ENCODE data around the gene FUBP3.
"Not testable (repeated sequence)": the region's sequence is repeated elsewhere in the genome, so short reads cannot be mapped to it uniquely, and the experiment has no call there.

FUBP3 gene

DNA sequence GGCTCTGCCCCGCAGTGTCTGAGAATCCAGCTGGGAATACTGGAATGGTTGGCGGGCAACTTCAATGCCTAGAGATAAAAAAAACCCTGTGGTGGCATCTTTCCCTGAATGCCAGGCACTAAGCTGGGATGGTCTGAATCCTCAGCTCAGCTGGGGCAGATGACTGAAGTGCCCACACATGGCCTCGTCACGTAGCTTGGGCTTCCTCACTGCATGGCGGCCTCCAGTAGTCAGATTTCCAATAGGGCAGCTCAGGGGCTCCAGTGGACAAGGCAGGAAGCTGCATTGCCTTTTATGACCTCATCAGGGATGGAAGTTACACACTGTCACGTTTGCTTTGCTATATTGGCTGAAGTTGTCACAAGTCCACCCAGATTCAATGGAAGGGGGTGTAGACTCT is 24.3 kb upstream of the FUBP3 start:
- no peak for DNase-seq (ENCODE audit: low read depth)
- in situ Hi-C loops (cut with HindIII; ENCODE audit: low sequenced_read_pairs), result no loop called here
- TF ChIP-seq, protein P1, sequence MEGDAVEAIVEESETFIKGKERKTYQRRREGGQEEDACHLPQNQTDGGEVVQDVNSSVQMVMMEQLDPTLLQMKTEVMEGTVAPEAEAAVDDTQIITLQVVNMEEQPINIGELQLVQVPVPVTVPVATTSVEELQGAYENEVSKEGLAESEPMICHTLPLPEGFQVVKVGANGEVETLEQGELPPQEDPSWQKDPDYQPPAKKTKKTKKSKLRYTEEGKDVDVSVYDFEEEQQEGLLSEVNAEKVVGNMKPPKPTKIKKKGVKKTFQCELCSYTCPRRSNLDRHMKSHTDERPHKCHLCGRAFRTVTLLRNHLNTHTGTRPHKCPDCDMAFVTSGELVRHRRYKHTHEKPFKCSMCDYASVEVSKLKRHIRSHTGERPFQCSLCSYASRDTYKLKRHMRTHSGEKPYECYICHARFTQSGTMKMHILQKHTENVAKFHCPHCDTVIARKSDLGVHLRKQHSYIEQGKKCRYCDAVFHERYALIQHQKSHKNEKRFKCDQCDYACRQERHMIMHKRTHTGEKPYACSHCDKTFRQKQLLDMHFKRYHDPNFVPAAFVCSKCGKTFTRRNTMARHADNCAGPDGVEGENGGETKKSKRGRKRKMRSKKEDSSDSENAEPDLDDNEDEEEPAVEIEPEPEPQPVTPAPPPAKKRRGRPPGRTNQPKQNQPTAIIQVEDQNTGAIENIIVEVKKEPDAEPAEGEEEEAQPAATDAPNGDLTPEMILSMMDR (IDR thresholded peaks at IDR 0.05; ENCODE audit: low read depth, low read length, missing control alignments), result no peak
- H3K4me3 ChIP-seq (ENCODE audit: low read depth, low read length), result no peak overlapping the region

GRCh38 chr9:130555968-130556367 is 23.4 kb upstream of the FUBP3 start:
- in situ Hi-C loops (cut with HindIII; ENCODE audit: low sequenced_read_pairs), result no loop called here
- no peak overlapping the region for H3K4me3 ChIP-seq (ENCODE audit: low read depth, low read length)
- no peak for DNase-seq (ENCODE audit: low read depth)
- TF ChIP-seq, protein P1 (IDR thresholded peaks at IDR 0.05; ENCODE audit: low read depth, low read length, missing control alignments), result no peak

GRCh38 chr9:130556396-130557076 is 22.8 kb upstream of the FUBP3 start:
- no peak overlapping the region for H3K4me3 ChIP-seq (ENCODE audit: low read depth, low read length)
- in situ Hi-C loops (cut with HindIII; ENCODE audit: low sequenced_read_pairs), result no loop called here
- DNase-seq (ENCODE audit: low read depth), result no peak
- TF ChIP-seq, protein P1 (IDR thresholded peaks at IDR 0.05; ENCODE audit: low read depth, low read length, missing control alignments), result no peak

- in situ Hi-C loops (cut with HindIII; ENCODE audit: low sequenced_read_pairs), result no loop called here
- no peak overlapping the region for H3K4me3 ChIP-seq (ENCODE audit: low read depth, low read length)
- DNase-seq (ENCODE audit: low read depth), result no peak
- TF ChIP-seq, protein P1 (IDR thresholded peaks at IDR 0.05; ENCODE audit: low read depth, low read length, missing control alignments), result no peak
Measured at GRCh38 chr9:130557077-130557468, 22.3 kb upstream of the FUBP3 start.

DNA sequence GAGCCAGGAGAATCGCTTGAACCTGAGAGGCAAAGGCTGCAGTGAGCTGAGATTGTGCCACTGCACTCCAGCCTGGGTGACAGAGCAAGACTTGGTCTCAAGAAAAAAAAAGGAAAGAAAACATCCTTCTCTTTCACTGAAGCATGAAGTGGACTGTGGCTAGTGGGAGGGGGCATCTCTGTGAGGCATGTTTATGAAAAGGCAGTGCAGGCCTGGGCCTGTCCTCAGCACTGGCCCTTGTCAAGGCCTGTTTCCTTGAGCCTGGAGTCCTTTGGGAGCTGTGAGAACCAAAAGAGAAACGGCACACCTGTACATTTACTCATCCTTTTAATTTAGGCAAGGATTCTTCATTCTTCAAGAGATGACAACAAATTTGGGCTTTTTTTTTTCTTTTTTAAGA is 18.3 kb upstream of the FUBP3 start:
- DNase-seq (ENCODE audit: low read depth), result no peak
- no peak overlapping the region for H3K4me3 ChIP-seq (ENCODE audit: low read depth, low read length)
- TF ChIP-seq, protein P1 (IDR thresholded peaks at IDR 0.05; ENCODE audit: low read depth, low read length, missing control alignments), result no peak
- in situ Hi-C loops (cut with HindIII; ENCODE audit: low sequenced_read_pairs), result no loop called here

GRCh38 chr9:130562525-130562924 is 16.9 kb upstream of the FUBP3 start:
- H3K4me3 ChIP-seq (ENCODE audit: low read depth, low read length); in situ Hi-C loops (cut with HindIII; ENCODE audit: low sequenced_read_pairs); DNase-seq (ENCODE audit: low read depth): not testable (repeated sequence)

DNA sequence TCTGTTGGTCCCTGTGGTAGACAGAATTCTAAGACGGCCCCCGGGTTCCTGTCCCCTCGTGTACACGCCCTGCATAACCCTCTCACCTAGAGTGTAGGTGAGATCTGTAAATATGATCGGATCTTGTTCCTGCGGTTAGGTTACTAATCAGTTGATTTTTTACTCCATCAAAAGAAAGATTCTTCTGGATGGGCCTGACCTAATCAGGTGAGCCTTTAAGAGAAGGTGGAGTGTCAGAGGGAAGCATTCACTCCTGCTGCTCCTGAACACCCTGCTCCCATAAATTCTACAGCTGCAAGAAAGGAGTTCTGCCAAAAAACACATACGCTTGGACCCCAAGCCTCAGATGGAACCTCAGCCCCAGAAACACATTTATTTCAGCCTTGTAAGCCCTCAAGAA is 15.6 kb upstream of the FUBP3 start:
- no peak overlapping the region for H3K4me3 ChIP-seq (ENCODE audit: low read depth, low read length)
- no peak for DNase-seq (ENCODE audit: low read depth)
- TF ChIP-seq, protein P1 (IDR thresholded peaks at IDR 0.05; ENCODE audit: low read depth, low read length, missing control alignments), result no peak
- in situ Hi-C loops (cut with HindIII; ENCODE audit: low sequenced_read_pairs), result no loop called here
